T-cell (primary cell): ENCODE measurements around the gene RNU2-63P. TPM values are rescaled to one million over a fixed set of nuclear protein-coding genes. Genes with fewer than 3 reads are reported as not detected.
"Not testable (repeated sequence)": the region's sequence is repeated elsewhere in the genome, so short reads cannot be mapped to it uniquely, and the experiment has no call there.

Experiments
- ATAC-seq, 4 experiments: fragments of 200-7000 bp in 3 of 4; fragments of 150-1000 bp in 1 of 4; cut with Tn5 transposase; replicated peaks in 1 of 4; 1 replicate in 3 of 4; 2 replicates in 1 of 4; pipeline ENCODE4 v1.10.0; 2021; ENCODE audit warnings: moderate library complexity in 3 of 4, mild to moderate bottlenecking in 2 of 4, moderate number of reproducible peaks in 1 of 4
- CTCF ChIA-PET, 2 donors: fragments of 300-600 bp; sonication (Branson Sonifier 250); formaldehyde crosslinking; loops; one replicate each; lab custom pipeline; 2022; ENCODE audit warnings: antibody characterized with exemption in 2 of 2; lab: Charles Lee
- POLR2A ChIA-PET, 2 donors: fragments of 300-600 bp; sonication (Branson Sonifier 250); formaldehyde crosslinking; loops; one replicate each; lab custom pipeline; 2022; ENCODE audit warnings: antibody characterized with exemption in 2 of 2; lab: Charles Lee
- DNase-seq, 35 experiments: peaks; one replicate each; pipeline versions ENCODE4 v3.0.0 to v3.0.0-alpha.2; 2013 to 2023
- H3K27ac ChIP-seq: one replicate; pipeline ENCODE4 v1.5.1; 2013; ENCODE audit warnings: low read length
- H3K27me3 ChIP-seq, 2 experiments: replicated peaks in 1 of 2; 1 replicate in 1 of 2; 2 replicates in 1 of 2; pipeline versions ENCODE4 v1.6.1 to v1.7.0; 2013; ENCODE audit warnings: low read length in 1 of 2, mixed read lengths in 1 of 2; ENCODE audit not compliant: control insufficient read depth in 2 of 2, insufficient read depth in 2 of 2; ENCODE audit errors: extremely low read depth in 1 of 2
- H3K36me3 ChIP-seq, 2 donors: 1 replicate in 1 of 2; 2 replicates in 1 of 2; pipeline versions ENCODE4 v1.6.1 to v1.7.0; 2013; ENCODE audit warnings: low read length in 1 of 2; ENCODE audit not compliant: control insufficient read depth in 2 of 2, insufficient read depth in 1 of 2; ENCODE audit errors: extremely low read depth in 1 of 2
- H3K4me1 ChIP-seq, 2 experiments: 1 replicate in 1 of 2; 2 replicates in 1 of 2; pipeline versions ENCODE4 v1.6.1 to v1.7.0; 2013; ENCODE audit warnings: low read length in 2 of 2, mixed read lengths in 1 of 2; ENCODE audit not compliant: insufficient read depth in 2 of 2, control insufficient read depth in 1 of 2; ENCODE audit errors: extremely low read depth in 1 of 2
- H3K4me3 ChIP-seq, 2 donors: 1 replicate in 1 of 2; 2 replicates in 1 of 2; pipeline versions ENCODE4 v1.5.1 to v1.7.0; 2013; ENCODE audit warnings: mild to moderate bottlenecking in 2 of 2, low read length in 1 of 2, moderate library complexity in 1 of 2; ENCODE audit not compliant: control insufficient read depth in 1 of 2; ENCODE audit errors: extremely low read depth in 1 of 2
- H3K9me3 ChIP-seq: 2 replicates; pipeline ENCODE4 v1.7.0; 2013
- H3K27ac Mint-ChIP-seq, 2 donors: one replicate each; pipeline ENCODE4 v1.8.0; 2020 to 2021; ENCODE audit warnings: mild to moderate bottlenecking in 2 of 2, mixed read lengths in 2 of 2
- H3K27me3 Mint-ChIP-seq, 2 donors: one replicate each; pipeline ENCODE4 v1.8.0; 2021 to 2022; ENCODE audit warnings: mixed read lengths in 2 of 2
- H3K36me3 Mint-ChIP-seq: one replicate; pipeline ENCODE4 v1.8.0; 2021; ENCODE audit warnings: mixed read lengths
- H3K4me1 Mint-ChIP-seq, 3 donors: one replicate each; pipeline ENCODE4 v1.8.0; 2020 to 2022; ENCODE audit warnings: mixed read lengths in 3 of 3, mild to moderate bottlenecking in 1 of 3
- H3K4me3 Mint-ChIP-seq, 3 donors: one replicate each; pipeline ENCODE4 v1.8.0; 2020 to 2022; ENCODE audit warnings: mild to moderate bottlenecking in 3 of 3, mixed read lengths in 3 of 3, moderate library complexity in 3 of 3
- H3K9me3 Mint-ChIP-seq, 3 donors: one replicate each; pipeline ENCODE4 v1.8.0; 2020 to 2022; ENCODE audit warnings: mixed read lengths in 3 of 3
- WGBS: methylation state at CpG from one replicate; pipeline ENCODE4 v1.1.5; 2013; ENCODE audit warnings: missing lambda C conversion rate; ENCODE audit not compliant: insufficient coverage; 5-methylcytosine and 5-hydroxymethylcytosine counted together
- total RNA-seq, 35 experiments: library from RNA in 6 of 35; stranded (reverse) in 6 of 35; fragments of 120-200 nt in 1 of 35; gene quantifications; one replicate each; pipeline versions ENCODE4 v1.2.1 to v1.2.4 and lab custom pipeline; 2013 to 2026

The RNU2-63P gene
- total RNA-seq, 5 donors from 2014 or later (not counting 1 experiment from before 2014, with no cell fraction given): 4.0 to 18.7 (median 13.3) TPM; not detected in 2

DNA sequence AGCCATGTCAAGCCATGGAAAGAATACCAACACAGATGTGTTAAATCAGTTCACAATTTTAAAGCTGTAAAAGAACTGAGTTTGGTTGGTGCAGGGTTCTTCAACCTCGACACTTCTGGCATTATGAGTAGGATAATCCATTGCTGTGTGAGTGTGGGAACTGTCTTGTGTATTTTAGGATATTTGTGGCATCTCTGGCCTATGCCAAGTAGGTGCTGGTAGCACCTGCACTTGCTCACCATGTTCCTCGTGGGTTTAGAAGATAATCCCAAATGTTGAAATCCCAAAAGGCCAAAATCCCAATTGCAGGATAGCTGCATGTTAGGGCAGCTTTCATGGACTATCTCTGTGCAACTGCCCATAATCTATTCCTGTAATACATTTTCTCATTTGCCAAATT is 35.4 kb upstream of the RNU2-63P start:
- Mint-ChIP-seq H3K4me1 (peaks cover 53 to 63% (median 55%) of the 10 kb centered on the region in 3 donors), H3K36me3 (peaks cover 7% of the 10 kb centered on the region), H3K4me3 (no peak overlapping the region), H3K9me3 (no peaks in the 10 kb centered on the region), H3K27ac (peak overlapping the region in 1 of 2 donors; percentile 27), H3K27me3 (no peaks in the 10 kb centered on the region)
- Histone ChIP-seq H3K27me3 (no peaks in the 10 kb centered on the region), H3K27ac (no peak overlapping the region), H3K4me1 (peaks cover 7 to 20% of the 10 kb centered on the region in 2 experiments), H3K4me3 (no peak overlapping the region), H3K36me3 (no peaks in the 10 kb centered on the region), H3K9me3 (no peaks in the 10 kb centered on the region)
- WGBS: 95% methylated on average over 2 of the region's 2 CpGs
- ATAC-seq: no peak
- ChIA-PET POLR2A (interaction anchor here in 1 of 2 donors (0.5 kb wide), 1 partner anchor 10 kb away, joined by 6 read pairs; no protein-coding TSS in a partner anchor), CTCF (interaction anchor here in 1 of 2 donors (2.1 kb wide), 1 partner anchor 9 kb away, joined by 5 read pairs; no protein-coding TSS in a partner anchor)
- no peak for DNase-seq

DNA sequence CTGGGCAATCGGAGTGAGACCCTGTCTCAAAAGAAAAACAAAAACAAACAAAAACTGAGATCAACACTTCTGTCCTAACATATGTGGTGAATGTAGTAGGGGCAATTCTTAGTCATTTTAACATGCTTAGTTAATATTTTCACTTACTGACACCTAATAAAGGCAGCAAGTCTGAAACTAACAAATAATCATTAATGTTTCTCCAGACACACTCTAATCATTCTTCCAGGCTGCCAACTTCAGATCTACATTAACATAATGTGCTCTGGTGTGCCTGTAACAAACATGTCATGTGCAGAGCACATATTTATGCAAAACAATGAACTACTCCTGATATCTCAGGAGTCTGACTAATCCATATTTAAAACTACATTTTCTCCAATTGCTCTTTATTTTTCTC is 33.3 kb upstream of the RNU2-63P start:
- CTCF ChIA-PET: interaction anchor here (1.0 to 2.5 kb wide), 2 partner anchors 11 kb away, joined by 3 to 16 read pairs; no protein-coding TSS in a partner anchor

DNA sequence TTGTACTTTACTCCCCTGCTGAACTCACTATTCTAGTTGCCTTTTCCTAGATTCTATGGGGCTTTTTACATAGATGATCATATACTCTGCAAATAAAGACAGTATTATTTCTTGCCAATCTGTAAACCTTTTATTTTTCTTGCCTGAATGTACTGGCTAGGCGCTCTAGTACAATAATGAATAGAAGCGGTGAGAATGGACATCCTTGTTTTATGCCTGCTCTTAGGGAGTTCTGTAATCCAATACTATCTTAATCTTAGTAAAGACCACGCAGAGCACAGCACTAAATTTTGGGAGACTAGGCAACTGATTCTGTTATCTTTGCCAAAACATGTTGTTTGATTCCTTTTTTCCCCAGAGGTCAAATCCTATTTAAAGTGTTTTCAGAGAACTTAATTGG is 32.2 kb upstream of the RNU2-63P start:
- Histone ChIP-seq H3K4me1 (peaks cover 0 to 3% of the 10 kb centered on the region in 2 experiments), H3K27ac (no peak overlapping the region), H3K9me3 (no peaks in the 10 kb centered on the region), H3K27me3 (no peaks in the 10 kb centered on the region), H3K36me3 (no peaks in the 10 kb centered on the region), H3K4me3 (no peak overlapping the region)
- Mint-ChIP-seq H3K36me3 (peaks cover 10% of the 10 kb centered on the region), H3K27ac (no peak overlapping the region), H3K4me1 (peaks cover 42 to 51% (median 49%) of the 10 kb centered on the region in 3 donors), H3K27me3 (no peaks in the 10 kb centered on the region), H3K9me3 (no peaks in the 10 kb centered on the region), H3K4me3 (no peak overlapping the region)
- 100% methylated on average over 1 of the region's 3 CpGs for WGBS
- ATAC-seq: no peak
- DNase-seq: no peak
- ChIA-PET POLR2A (interaction anchor here in 1 of 2 donors (0.6 kb wide), 1 partner anchor 12 kb away, joined by 5 read pairs; no protein-coding TSS in a partner anchor), CTCF (interaction anchor here (0.6 to 2.5 kb wide), 2 partner anchors 12 to 535 kb away, joined by 5 to 16 read pairs; no protein-coding TSS in a partner anchor)

More for the DNA sequence above, 33.3 kb upstream of the RNU2-63P start:
- Histone ChIP-seq H3K27me3 (no peaks in the 10 kb centered on the region), H3K4me1 (peaks cover 7% of the 10 kb centered on the region in 2 experiments), H3K36me3 (no peaks in the 10 kb centered on the region), H3K27ac (no peak overlapping the region), H3K9me3 (no peaks in the 10 kb centered on the region), H3K4me3 (no peak overlapping the region)
- Mint-ChIP-seq H3K4me3 (no peak overlapping the region), H3K27me3 (no peaks in the 10 kb centered on the region), H3K9me3 (no peaks in the 10 kb centered on the region), H3K36me3 (peaks cover 7% of the 10 kb centered on the region), H3K4me1 (peaks cover 49 to 58% (median 54%) of the 10 kb centered on the region in 3 donors), H3K27ac (peak overlapping the region in 1 of 2 donors; percentile 29)
- ATAC-seq: no peak
- no CpG with 5 or more reads among the region's 1 CpG for WGBS
- POLR2A ChIA-PET: no interaction called here
- no peak for DNase-seq

DNA sequence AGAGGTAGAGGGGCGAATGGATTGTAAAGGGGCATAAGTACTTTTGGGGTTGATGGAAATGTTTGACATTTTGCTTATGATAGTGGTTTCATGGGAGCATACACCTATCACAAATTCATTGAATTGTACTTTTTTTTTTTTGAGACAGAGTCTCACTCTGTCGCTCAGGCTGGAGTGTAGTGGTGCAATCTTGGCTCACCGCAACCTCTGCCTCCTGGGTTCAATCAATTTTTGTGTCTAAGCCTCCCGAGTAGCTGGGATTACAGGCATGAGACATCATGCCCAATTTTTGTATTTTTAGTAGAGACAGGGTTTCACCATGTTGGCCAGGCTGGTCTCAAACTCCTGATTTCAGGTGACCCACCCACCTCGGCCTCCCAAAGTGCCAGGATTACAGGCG is 29.2 kb upstream of the RNU2-63P start:
- H3K27ac ChIP-seq: not testable (repeated sequence)

DNA sequence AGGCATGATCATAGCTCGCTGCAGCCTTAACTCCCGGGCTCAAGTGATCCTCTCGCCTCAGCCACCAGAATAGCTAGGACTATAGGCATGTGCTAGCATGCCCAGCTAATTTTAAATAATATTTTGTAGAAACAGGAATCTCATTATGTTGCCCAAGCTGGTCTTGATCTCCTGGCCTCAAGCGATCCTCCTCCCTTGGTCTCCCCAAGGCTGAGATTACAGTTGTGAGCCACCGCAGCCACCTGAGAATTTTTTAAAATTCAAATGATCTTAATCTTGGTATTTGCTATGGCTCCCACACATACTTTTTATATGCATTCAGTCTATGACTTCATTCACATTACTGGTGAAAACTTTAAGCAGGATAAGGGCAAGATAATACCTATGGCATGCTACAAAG is 26.1 kb upstream of the RNU2-63P start:
- H3K9me3 ChIP-seq: no peaks in the 10 kb centered on the region
- Mint-ChIP-seq H3K9me3 (no peaks in the 10 kb centered on the region), H3K36me3 (peaks cover 22% of the 10 kb centered on the region), H3K27ac (no peak overlapping the region), H3K27me3 (no peaks in the 10 kb centered on the region), H3K4me3 (no peak overlapping the region), H3K4me1 (peaks cover 50 to 57% (median 57%) of the 10 kb centered on the region in 3 donors)
- DNase-seq (no peak), ATAC-seq (no peak)
- WGBS: 100% methylated on average over 1 of the region's 5 CpGs
- H3K4me1 ChIP-seq: no peaks in the 10 kb centered on the region
- H3K27ac ChIP-seq: no peak overlapping the region
- ChIA-PET CTCF (interaction anchor here (0.7 kb wide), 2 partner anchors 622 to 1836 kb away, joined by 3 to 7 read pairs; no protein-coding TSS in a partner anchor), POLR2A (no interaction called here)
- no peaks in the 10 kb centered on the region for H3K27me3 ChIP-seq
- H3K36me3 ChIP-seq: no peaks in the 10 kb centered on the region
- no peak overlapping the region for H3K4me3 ChIP-seq

More for the DNA sequence above, 29.2 kb upstream of the RNU2-63P start:
- H3K4me1 ChIP-seq, H3K27me3 ChIP-seq, H3K36me3 ChIP-seq, H3K4me3 Mint-ChIP-seq, ATAC-seq, H3K27me3 Mint-ChIP-seq, H3K27ac Mint-ChIP-seq, H3K4me3 ChIP-seq, POLR2A ChIA-PET, H3K9me3 ChIP-seq, DNase-seq, H3K9me3 Mint-ChIP-seq: not testable (repeated sequence)
- peaks cover 46 to 54% (median 54%) of the 10 kb centered on the region in 3 donors for H3K4me1 Mint-ChIP-seq
- H3K36me3 Mint-ChIP-seq: peaks cover 12% of the 10 kb centered on the region
- 100% methylated on average over 1 of the region's 6 CpGs for WGBS
- CTCF ChIA-PET: interaction anchor here in 1 of 2 donors (1.3 kb wide), 1 partner anchor 14 kb away, joined by 11 read pairs; no protein-coding TSS in a partner anchor

DNA sequence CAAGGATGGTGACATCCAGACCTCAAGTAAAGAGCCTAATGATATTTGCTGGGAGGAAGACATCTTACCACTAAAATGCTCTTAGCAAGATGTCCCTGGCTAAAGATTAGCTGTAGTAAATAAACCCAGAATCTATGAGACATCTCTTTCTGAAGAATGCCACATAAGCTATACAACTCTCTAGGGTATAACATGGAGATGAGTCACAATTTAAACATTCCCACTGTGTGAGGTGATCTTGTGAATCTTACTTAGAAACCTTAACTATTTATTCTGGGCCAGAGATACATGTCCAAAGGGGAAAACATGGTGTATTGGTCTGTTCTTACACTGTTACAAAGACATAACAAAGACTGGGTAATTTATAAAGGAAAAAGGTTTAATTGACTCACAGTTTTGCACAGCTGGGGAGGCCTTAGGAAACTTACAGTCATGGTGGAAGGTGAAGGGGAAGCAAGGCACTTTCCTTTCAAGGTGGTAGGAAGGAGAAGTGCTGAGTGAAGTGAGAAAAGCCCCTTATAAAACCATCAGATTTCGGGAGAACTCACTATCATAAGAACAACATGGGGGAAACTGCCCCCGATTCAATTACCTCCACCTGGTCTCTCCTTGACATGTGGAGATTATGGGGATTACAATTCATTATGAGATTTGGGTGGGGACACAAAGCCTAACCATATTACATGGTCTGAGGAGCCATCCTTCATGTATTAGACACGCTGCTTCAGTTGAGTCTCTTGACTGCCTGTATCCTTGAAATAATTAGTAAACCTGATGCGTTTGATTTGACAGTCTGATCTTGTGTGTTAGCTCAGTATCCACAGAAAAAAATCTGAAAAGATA is 22.1 kb upstream of the RNU2-63P start:
- H3K27me3 Mint-ChIP-seq: no peaks in the 10 kb centered on the region
- CTCF ChIA-PET: no interaction called here
- peaks cover 46% of the 10 kb centered on the region for H3K36me3 Mint-ChIP-seq
- no peak overlapping the region for H3K4me3 Mint-ChIP-seq
- POLR2A ChIA-PET: no interaction called here
- ATAC-seq (no peak), DNase-seq (no peak)
- H3K4me1 Mint-ChIP-seq: peaks cover 46 to 59% (median 48%) of the 10 kb centered on the region in 3 donors
- no peaks in the 10 kb centered on the region for H3K9me3 Mint-ChIP-seq
- Histone ChIP-seq H3K4me1 (no peaks in the 10 kb centered on the region), H3K36me3 (peaks cover 0 to 16% of the 10 kb centered on the region in 2 donors), H3K9me3 (no peaks in the 10 kb centered on the region), H3K27ac (no peak overlapping the region), H3K4me3 (no peak overlapping the region), H3K27me3 (no peaks in the 10 kb centered on the region)
- WGBS: 100% methylated on average over 2 of the region's 4 CpGs
- no peak overlapping the region for H3K27ac Mint-ChIP-seq
